H1 (cell line): ENCODE results near the gene CDK4. TPM values are rescaled to one million over a fixed set of nuclear protein-coding genes. Genes with fewer than 3 reads are reported as not detected.

ENCODE experiments used
- BRCA1 ChIP-seq: IDR thresholded peaks from 2 replicates; pipeline ENCODE4 v1.6.1; 2012; ENCODE audit warnings: low read depth, low read length, improper control_type of control experiment
- CEBPB ChIP-seq: IDR thresholded peaks from 2 replicates; pipeline ENCODE4 v1.6.1; 2012; ENCODE audit warnings: low read depth, low read length
- CREB1 ChIP-seq: IDR thresholded peaks from 2 replicates; pipeline ENCODE4 v1.6.1; 2012; ENCODE audit warnings: inconsistent platforms
- CTCF ChIP-seq, 3 experiments: IDR thresholded peaks; 1 replicate in 2 of 3; 2 replicates in 1 of 3; pipeline versions ENCODE4 v1.5.1 to v1.6.1; 2011; ENCODE audit warnings: low read length in 3 of 3, mild to moderate bottlenecking in 3 of 3, inconsistent platforms in 2 of 3, low read depth in 1 of 3, moderate library complexity in 1 of 3; ENCODE audit not compliant: insufficient read depth in 1 of 3; ENCODE audit errors: control extremely low read depth in 1 of 3
- EGR1 ChIP-seq: IDR thresholded peaks from 2 replicates; pipeline ENCODE4 v1.6.1; 2011; ENCODE audit warnings: low read depth, low read length, borderline replicate concordance
- GABPA ChIP-seq: IDR thresholded peaks from 2 replicates; pipeline ENCODE4 v1.6.1; 2011; ENCODE audit warnings: mild to moderate bottlenecking, low read length, moderate library complexity, borderline replicate concordance; ENCODE audit not compliant: insufficient read depth
- GTF2F1 ChIP-seq: IDR thresholded peaks from 2 replicates; pipeline ENCODE4 v1.6.1; 2012; ENCODE audit warnings: low read depth, low read length, improper control_type of control experiment, borderline replicate concordance
- HDAC6 ChIP-seq: IDR thresholded peaks from one replicate; pipeline ENCODE4 v1.7.1; 2012; ENCODE audit warnings: low read depth, mild to moderate bottlenecking, inconsistent platforms, low read length, moderate library complexity
- JUN ChIP-seq: IDR thresholded peaks from 2 replicates; pipeline ENCODE4 v1.6.1; 2011; ENCODE audit warnings: low read depth, mild to moderate bottlenecking, improper control_type of control experiment, low read length
- POLR2A ChIP-seq, 2 experiments: IDR thresholded peaks; 1 replicate in 1 of 2; 2 replicates in 1 of 2; pipeline ENCODE4 v1.6.1; 2011; ENCODE audit warnings: low read depth in 2 of 2, low read length in 2 of 2, mild to moderate bottlenecking in 2 of 2; ENCODE audit errors: control extremely low read depth in 1 of 2
- RBBP5 ChIP-seq: IDR thresholded peaks from 2 replicates; pipeline ENCODE4 v1.7.1; 2012; ENCODE audit warnings: low read depth, mild to moderate bottlenecking, inconsistent platforms, low read length, moderate library complexity, borderline replicate concordance
- RFX5 ChIP-seq: IDR thresholded peaks from 2 replicates; pipeline ENCODE4 v1.6.1; 2011; ENCODE audit warnings: low read depth, low read length, improper control_type of control experiment, borderline replicate concordance
- RXRA ChIP-seq: IDR thresholded peaks from 2 replicates; pipeline ENCODE4 v1.6.1; 2011; ENCODE audit warnings: low read depth, mild to moderate bottlenecking, low read length, moderate library complexity; ENCODE audit not compliant: insufficient read depth
- SIN3A ChIP-seq, 2 experiments: IDR thresholded peaks in 1 of 2; conservative IDR thresholded peaks in 1 of 2; 2 replicates each; pipeline ENCODE4 v1.6.1; 2011 to 2012; ENCODE audit warnings: low read length in 2 of 2, improper control_type of control experiment in 1 of 2, low read depth in 1 of 2, mild to moderate bottlenecking in 1 of 2
- SIX5 ChIP-seq: IDR thresholded peaks from 2 replicates; pipeline ENCODE4 v1.6.1; 2011; ENCODE audit warnings: mild to moderate bottlenecking, low read depth, low read length
- SUZ12 ChIP-seq: fragments of 200-600 bp; sonication (generic); IDR thresholded peaks from 2 replicates; pipeline ENCODE4 v1.6.1; 2012; ENCODE audit warnings: mild to moderate bottlenecking, inconsistent platforms, low read length, moderate library complexity, mixed read lengths
- TAF1 ChIP-seq: IDR thresholded peaks from 2 replicates; pipeline ENCODE4 v1.6.1; 2011; ENCODE audit warnings: mild to moderate bottlenecking, low read depth, low read length
- TEAD4 ChIP-seq: IDR thresholded peaks from 2 replicates; pipeline ENCODE4 v1.6.1; 2012; ENCODE audit warnings: low read depth, low read length, inconsistent platforms, mixed read lengths
- polyA plus RNA-seq, 7 experiments: library from polyadenylated mRNA; depleted of rRNA in 3 of 7; stranded (reverse) in 5 of 7; unstranded in 2 of 7; fragments of >200 nt in 5 of 7; fragments of 200-250 nt in 2 of 7; gene quantifications; 1 replicate in 5 of 7; 2 replicates in 1 of 7; 4 replicates in 1 of 7; pipeline versions ENCODE4 v1.2.1 to v1.2.3, GENCODE V29; 2011 to 2013; ENCODE audit warnings: missing spikeins in 2 of 7, mixed read lengths in 2 of 7
- total RNA-seq: library from RNA; stranded (reverse); fragmentation: NEBNext Ultra II Directional; extraction: Animal tissue kit (Norgen Biotek cat#: 25700); gene quantifications from 2 replicates; pipeline ENCODE4 v1.2.1, GENCODE V29; 2021
- TF ChIP-seq, protein P1 (sequence below): IDR thresholded peaks from 2 replicates; pipeline ENCODE4 v1.6.1; 2012; ENCODE audit warnings: inconsistent platforms

The CDK4 gene
- total and polyA plus RNA-seq, 2 of the 8 experiments (the other 6 are each of a cell fraction or from before 2014, with no cell fraction given): 174 to 368 TPM

- TF ChIP-seq CTCF (IDR thresholded peaks at IDR 0.05; ENCODE audit: control extremely low read depth in 1 of 3, insufficient read depth in 1 of 3, low read depth in 1 of 3, low read length in 3 of 3): peak; percentile 85 to 97 (median 96)
- TF ChIP-seq, protein P1, sequence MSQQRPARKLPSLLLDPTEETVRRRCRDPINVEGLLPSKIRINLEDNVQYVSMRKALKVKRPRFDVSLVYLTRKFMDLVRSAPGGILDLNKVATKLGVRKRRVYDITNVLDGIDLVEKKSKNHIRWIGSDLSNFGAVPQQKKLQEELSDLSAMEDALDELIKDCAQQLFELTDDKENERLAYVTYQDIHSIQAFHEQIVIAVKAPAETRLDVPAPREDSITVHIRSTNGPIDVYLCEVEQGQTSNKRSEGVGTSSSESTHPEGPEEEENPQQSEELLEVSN: no peak
- peak; percentile 94 for TF ChIP-seq TAF1
- peak; percentile 78 for TF ChIP-seq TEAD4
- TF ChIP-seq RFX5: no peak
- TF ChIP-seq CEBPB: peak; percentile 94
- no peak for TF ChIP-seq GABPA
- TF ChIP-seq BRCA1: no peak
- peak in 1 of 2 experiments; percentile 96; a peak in 2 of 3 replicates for TF ChIP-seq POLR2A (IDR thresholded peaks at IDR 0.05; ENCODE audit: control extremely low read depth in 1 of 2, low read depth in 2 of 2, low read length in 2 of 2)
- peak; percentile 91 for TF ChIP-seq CREB1
- TF ChIP-seq JUN: 0 out of 2 replicates have a peak, but pooled peaks have one; percentile 3
- TF ChIP-seq GTF2F1: peak; percentile 74; the same call in 1 of the 2 replicates
- peak; percentile 72; the same call in 1 of the 2 replicates for TF ChIP-seq RBBP5
- TF ChIP-seq SIX5: no peak
- TF ChIP-seq HDAC6: no peak
- no peak for TF ChIP-seq RXRA
- TF ChIP-seq EGR1: peak; percentile 69; the same call in 1 of the 2 replicates
- peak in 1 of 2 experiments; percentile 92; a peak in 2 of 4 replicates for TF ChIP-seq SIN3A (conservative IDR thresholded peaks at IDR 0.05 in 1 of 2, IDR thresholded peaks at IDR 0.05 in 1 of 2; ENCODE audit: low read depth in 1 of 2, low read length in 2 of 2)
- no peak for TF ChIP-seq SUZ12
- TF ChIP-seq, all 59 proteins: peak for 28
Measured at GRCh38 chr12:57782608-57783465, 30.7 kb upstream of the CDK4 start, which contains the start of gene TSFM (continued).
